Bronchial epithelial cell (primary cell): ENCODE results near the gene PAX9. TPM values are rescaled to one million over a fixed set of nuclear protein-coding genes. Genes with fewer than 3 reads are reported as not detected.

Experiments used
- DNase-seq: peaks from one replicate; pipeline ENCODE4 v3.0.0-alpha.2; 2010; ENCODE audit warnings: low read depth
- FAIRE-seq: peaks from 2 replicates; lab custom pipeline; 2011; peaks lifted over from hg19 to GRCh38; lab: Jason Lieb, UNC
- H3K27me3 ChIP-seq: 2 replicates; pipeline ENCODE4 v1.5.1; 2011; ENCODE audit warnings: low read length; ENCODE audit not compliant: control insufficient read depth, insufficient read depth
- H3K36me3 ChIP-seq: 2 replicates; pipeline ENCODE4 v1.5.1; 2011; ENCODE audit warnings: low read length; ENCODE audit not compliant: control insufficient read depth, insufficient read depth
- H3K4me3 ChIP-seq: 2 replicates; pipeline ENCODE4 v1.5.1; 2011; ENCODE audit warnings: mild to moderate bottlenecking, low read depth, low read length, control low read depth
- total RNA-seq: library from RNA; depleted of rRNA; stranded (reverse); fragments of >200 nt; gene quantifications from 2 replicates; pipeline ENCODE4 v1.2.1, GENCODE V29; 2014
- TF ChIP-seq, protein P1 (sequence below): IDR thresholded peaks from 2 replicates; pipeline ENCODE4 v1.5.1; 2011; ENCODE audit warnings: mild to moderate bottlenecking, moderate library complexity, low read length, control low read depth, inconsistent platforms; ENCODE audit not compliant: insufficient read depth, severe bottlenecking

Gene PAX9
- total RNA-seq, 1 donor from 2014 or later = 9.7 TPM

DNA sequence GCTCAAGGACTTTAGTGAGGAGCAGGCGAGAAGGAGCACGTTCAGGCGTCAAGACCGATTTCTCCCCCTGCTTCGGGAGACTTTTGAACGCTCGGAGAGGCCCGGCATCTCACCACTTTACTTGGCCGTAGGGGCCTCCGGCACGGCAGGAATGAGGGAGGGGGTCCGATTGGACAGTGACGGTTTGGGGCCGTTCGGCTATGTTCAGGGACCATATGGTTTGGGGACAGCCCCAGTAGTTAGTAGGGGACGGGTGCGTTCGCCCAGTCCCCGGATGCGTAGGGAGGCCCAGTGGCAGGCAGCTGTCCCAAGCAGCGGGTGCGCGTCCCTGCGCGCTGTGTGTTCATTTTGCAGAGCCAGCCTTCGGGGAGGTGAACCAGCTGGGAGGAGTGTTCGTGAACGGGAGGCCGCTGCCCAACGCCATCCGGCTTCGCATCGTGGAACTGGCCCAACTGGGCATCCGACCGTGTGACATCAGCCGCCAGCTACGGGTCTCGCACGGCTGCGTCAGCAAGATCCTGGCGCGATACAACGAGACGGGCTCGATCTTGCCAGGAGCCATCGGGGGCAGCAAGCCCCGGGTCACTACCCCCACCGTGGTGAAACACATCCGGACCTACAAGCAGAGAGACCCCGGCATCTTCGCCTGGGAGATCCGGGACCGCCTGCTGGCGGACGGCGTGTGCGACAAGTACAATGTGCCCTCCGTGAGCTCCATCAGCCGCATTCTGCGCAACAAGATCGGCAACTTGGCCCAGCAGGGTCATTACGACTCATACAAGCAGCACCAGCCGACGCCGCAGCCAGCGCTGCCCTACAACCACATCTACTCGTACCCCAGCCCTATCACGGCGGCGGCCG is 1.1 kb downstream of the PAX9 start:
- Histone ChIP-seq H3K4me3 (peak overlapping the region; percentile 67), H3K36me3 (peaks cover 20% of the 10 kb centered on the region), H3K27me3 (no peaks in the 10 kb centered on the region)
- DNase-seq (peak; percentile 34), FAIRE-seq (no peak)
- TF ChIP-seq, protein P1, sequence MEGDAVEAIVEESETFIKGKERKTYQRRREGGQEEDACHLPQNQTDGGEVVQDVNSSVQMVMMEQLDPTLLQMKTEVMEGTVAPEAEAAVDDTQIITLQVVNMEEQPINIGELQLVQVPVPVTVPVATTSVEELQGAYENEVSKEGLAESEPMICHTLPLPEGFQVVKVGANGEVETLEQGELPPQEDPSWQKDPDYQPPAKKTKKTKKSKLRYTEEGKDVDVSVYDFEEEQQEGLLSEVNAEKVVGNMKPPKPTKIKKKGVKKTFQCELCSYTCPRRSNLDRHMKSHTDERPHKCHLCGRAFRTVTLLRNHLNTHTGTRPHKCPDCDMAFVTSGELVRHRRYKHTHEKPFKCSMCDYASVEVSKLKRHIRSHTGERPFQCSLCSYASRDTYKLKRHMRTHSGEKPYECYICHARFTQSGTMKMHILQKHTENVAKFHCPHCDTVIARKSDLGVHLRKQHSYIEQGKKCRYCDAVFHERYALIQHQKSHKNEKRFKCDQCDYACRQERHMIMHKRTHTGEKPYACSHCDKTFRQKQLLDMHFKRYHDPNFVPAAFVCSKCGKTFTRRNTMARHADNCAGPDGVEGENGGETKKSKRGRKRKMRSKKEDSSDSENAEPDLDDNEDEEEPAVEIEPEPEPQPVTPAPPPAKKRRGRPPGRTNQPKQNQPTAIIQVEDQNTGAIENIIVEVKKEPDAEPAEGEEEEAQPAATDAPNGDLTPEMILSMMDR = peak; percentile 3

DNA sequence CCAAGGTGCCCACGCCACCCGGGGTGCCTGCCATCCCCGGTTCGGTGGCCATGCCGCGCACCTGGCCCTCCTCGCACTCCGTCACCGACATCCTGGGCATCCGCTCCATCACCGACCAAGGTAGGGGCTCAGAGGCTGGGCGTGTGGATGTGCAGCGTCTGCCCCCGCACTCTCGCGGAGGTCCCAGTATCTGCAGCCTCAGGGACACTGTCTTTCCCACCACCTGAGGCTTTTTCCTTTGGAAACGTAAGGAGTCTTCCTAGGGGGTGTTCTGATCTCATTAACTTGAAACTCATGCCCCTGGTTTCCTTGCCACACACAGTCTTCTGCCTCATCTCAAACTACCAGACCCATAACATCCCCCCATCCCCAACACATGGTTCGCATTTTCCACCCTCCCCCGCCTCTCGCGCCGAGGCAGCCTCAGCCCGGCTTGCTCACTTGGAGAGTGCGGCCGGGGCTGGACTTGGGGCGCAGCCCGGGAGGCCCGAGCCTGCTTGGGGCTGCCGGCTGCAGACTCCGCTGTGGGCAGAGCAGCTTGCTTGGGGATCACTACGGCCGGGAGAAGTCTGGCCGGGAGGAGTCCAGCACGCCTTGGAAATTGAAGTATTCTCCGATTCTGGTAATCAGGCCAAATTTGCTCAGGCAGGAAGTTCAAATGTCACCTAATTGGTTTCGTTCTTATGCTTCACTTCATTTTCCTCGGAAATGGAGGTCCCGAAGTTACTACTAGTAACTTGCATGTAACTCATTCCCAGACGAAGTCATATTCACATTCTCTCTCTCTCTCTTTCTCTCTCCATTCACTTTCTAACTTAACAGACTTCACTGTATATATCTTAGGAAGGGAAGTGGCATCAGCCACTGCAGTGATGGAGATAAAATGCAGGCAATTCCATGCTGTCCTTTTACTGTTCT is 2.0 kb downstream of the PAX9 start:
- H3K4me3 ChIP-seq = peak overlapping the region; percentile 67
- peak; percentile 26 for DNase-seq
- H3K27me3 ChIP-seq = no peaks in the 10 kb centered on the region
- TF ChIP-seq, protein P1 = no peak
- peaks cover 20% of the 10 kb centered on the region for H3K36me3 ChIP-seq
- no peak for FAIRE-seq

DNA sequence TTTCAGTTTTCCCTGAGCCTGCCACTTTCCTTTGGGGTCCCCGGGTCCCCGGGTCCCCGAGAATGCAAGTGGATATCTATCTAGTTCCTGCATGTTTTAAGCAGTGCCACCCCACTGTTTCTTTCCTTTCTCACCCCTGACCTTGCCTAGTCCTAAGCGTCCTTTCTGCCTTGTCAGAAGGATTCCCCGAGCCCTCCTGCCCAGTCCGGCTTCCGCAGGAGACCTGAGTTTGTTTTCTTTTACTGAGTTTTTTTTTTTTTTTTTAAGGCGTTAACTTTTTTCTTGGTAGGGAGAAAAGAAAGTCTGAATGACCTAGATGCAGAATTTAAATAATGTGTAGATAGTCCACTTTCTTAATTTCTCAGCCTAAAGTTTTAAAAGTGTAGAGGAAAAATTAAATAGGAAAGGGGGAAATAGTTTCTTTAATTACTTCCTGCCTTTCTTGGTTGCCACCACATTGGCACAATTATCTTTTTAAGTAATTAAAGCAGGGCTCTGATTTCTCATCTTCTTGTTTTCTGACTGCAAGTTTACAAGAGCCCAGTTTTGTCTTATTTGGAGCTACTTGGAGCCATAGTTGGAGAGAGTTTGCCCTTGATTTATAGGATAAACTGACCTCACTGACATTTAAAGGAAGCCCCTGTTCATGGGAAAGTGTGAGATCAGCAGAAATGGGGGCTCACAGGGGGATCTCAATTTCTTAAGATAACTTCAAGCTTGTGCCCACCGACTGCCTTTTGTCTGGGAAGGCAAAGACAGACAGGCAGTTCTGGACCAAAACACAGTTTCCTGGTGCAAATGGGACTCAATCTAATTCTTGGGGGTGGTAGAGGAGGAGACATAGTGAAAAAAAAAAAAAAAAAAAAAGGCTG is 2.9 kb downstream of the PAX9 start:
- TF ChIP-seq, protein P1 = no peak
- H3K4me3 ChIP-seq = peak overlapping the region; percentile 67
- FAIRE-seq (no peak), DNase-seq (no peak)
- no peaks in the 10 kb centered on the region for H3K27me3 ChIP-seq
- H3K36me3 ChIP-seq = peaks cover 20% of the 10 kb centered on the region

DNA sequence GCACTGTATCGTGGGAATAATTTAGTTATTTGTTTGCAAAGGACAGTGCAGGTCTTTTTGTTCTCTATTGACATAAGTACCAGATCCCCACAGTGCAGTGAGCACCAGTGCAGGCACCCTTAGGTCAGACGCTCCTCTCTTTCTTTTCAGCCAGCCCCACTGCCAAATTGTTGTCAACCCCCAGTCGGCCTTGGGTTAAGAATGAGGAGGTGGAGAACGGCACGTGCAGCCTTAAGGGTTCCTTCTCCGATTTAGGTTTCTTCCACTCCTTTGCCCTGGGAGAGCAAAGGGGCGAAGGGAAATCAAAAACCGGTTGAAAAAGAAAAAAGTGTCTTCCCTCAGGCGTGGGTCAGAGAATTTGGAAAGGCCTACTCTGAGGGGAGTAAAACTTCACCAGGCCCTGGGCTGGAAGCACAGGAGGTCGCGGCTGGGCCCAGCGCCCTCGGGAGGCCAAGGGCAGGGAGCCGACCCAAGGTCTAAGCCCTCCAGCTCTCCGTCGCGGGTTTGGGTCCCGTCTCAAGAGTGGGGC is 4.3 kb downstream of the PAX9 start:
- Histone ChIP-seq H3K27me3 (no peaks in the 10 kb centered on the region), H3K36me3 (peaks cover 20% of the 10 kb centered on the region), H3K4me3 (no peak overlapping the region)
- no peak for FAIRE-seq
- no peak for DNase-seq
- TF ChIP-seq, protein P1 = no peak
